Naive thymus-derived CD8-positive, alpha-beta T cell (primary cell): ENCODE data around the gene BPIFB4. TPM values are rescaled to one million over a fixed set of nuclear protein-coding genes. Genes with fewer than 3 reads are reported as not detected.
"Not testable (repeated sequence)": the region's sequence is repeated elsewhere in the genome, so short reads cannot be mapped to it uniquely, and the experiment has no call there.

ENCODE experiments used
- ATAC-seq, 2 donors: fragments of 150-1000 bp; cut with Tn5 transposase in 1 of 2; sonication (Bioruptor Pico), chemical (Tn5 transposase) in 1 of 2; 1 replicate in 1 of 2; 2 replicates in 1 of 2; pipeline ENCODE4 v1.10.0; 2021; ENCODE audit warnings: mild to moderate bottlenecking in 2 of 2, moderate library complexity in 2 of 2
- POLR2A ChIA-PET: fragments of 350-600 bp; sonication (Branson Sonifier 250); formaldehyde crosslinking; loops from one replicate; lab custom pipeline; 2021; ENCODE audit warnings: antibody characterized with exemption; lab: Charles Lee
- DNase-seq, 10 donors: peaks; one replicate each; pipeline versions ENCODE4 v3.0.0 to v3.0.0-alpha.2; 2020 to 2022
- H3K27ac Mint-ChIP-seq, 10 donors: one replicate each; pipeline ENCODE4 v1.8.0; 2020 to 2022; ENCODE audit warnings: mild to moderate bottlenecking in 10 of 10, mixed read lengths in 10 of 10, moderate library complexity in 4 of 10, inconsistent platforms in 1 of 10
- H3K27me3 Mint-ChIP-seq, 5 donors: one replicate each; pipeline ENCODE4 v1.8.0; 2021 to 2022; ENCODE audit warnings: mixed read lengths in 5 of 5
- H3K36me3 Mint-ChIP-seq, 3 donors: one replicate each; pipeline ENCODE4 v1.8.0; 2020 to 2022; ENCODE audit warnings: mixed read lengths in 3 of 3, mild to moderate bottlenecking in 2 of 3, inconsistent platforms in 1 of 3
- H3K4me1 Mint-ChIP-seq, 4 donors: one replicate each; pipeline ENCODE4 v1.8.0; 2021 to 2022; ENCODE audit warnings: mixed read lengths in 4 of 4
- H3K4me3 Mint-ChIP-seq, 10 donors: one replicate each; pipeline ENCODE4 v1.8.0; 2020 to 2022; ENCODE audit warnings: mild to moderate bottlenecking in 10 of 10, mixed read lengths in 10 of 10, moderate library complexity in 6 of 10, inconsistent platforms in 1 of 10
- H3K9me3 Mint-ChIP-seq, 9 donors: one replicate each; pipeline ENCODE4 v1.8.0; 2020 to 2022; ENCODE audit warnings: mixed read lengths in 9 of 9, mild to moderate bottlenecking in 3 of 9, inconsistent platforms in 1 of 9, moderate library complexity in 1 of 9
- polyA plus RNA-seq, 3 donors: library from polyadenylated mRNA; unstranded; fragments of 300-500 nt; fragmentation: Illumina TruSeq; gene quantifications; one replicate each; pipeline ENCODE4 v1.2.3, GENCODE V29; 2021
- total RNA-seq, 8 experiments: library from RNA in 2 of 8; stranded (reverse) in 2 of 8; gene quantifications; one replicate each; pipeline ENCODE4 v1.2.3 and lab custom pipeline; 2021 to 2026

Gene BPIFB4
- total and polyA plus RNA-seq, 5 experiments from 2014 or later = not detected

DNA sequence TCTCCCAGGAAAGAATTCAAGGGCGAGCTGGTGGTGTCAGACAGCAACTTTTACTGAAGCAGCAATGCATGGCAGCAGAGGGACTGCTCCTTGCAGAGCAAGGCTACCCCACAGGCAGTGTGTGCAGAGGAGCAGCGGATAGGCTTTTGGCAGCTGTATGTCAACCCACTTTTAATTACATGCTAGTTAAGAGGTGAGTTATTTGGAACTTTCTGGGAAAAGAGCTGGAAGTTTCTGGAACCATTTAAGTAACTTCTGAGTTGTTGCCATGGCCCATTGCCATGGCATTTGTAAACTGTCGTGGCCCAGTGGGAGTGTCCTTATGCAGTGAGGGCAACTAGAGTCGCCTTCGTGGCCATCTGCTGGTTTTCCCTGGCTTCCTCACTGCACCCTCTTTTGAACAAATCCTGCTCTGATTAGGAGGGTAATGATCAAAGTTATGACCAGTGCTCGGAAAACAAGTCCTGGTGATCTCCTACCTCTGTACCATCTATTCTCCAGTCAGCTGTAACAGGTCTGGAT is 34.0 kb downstream of the BPIFB4 start:
- peaks cover 0 to 2% (median 0%) of the 10 kb centered on the region in 5 donors for H3K27me3 Mint-ChIP-seq
- no peak overlapping the region for H3K27ac Mint-ChIP-seq
- H3K9me3 Mint-ChIP-seq = peaks cover 0 to 6% (median 0%) of the 10 kb centered on the region in 9 donors
- DNase-seq (no peak), ATAC-seq (no peak)
- no peaks in the 10 kb centered on the region for H3K4me1 Mint-ChIP-seq
- POLR2A ChIA-PET = no interaction called here
- H3K36me3 Mint-ChIP-seq = no peaks in the 10 kb centered on the region
- H3K4me3 Mint-ChIP-seq = no peak overlapping the region

DNA sequence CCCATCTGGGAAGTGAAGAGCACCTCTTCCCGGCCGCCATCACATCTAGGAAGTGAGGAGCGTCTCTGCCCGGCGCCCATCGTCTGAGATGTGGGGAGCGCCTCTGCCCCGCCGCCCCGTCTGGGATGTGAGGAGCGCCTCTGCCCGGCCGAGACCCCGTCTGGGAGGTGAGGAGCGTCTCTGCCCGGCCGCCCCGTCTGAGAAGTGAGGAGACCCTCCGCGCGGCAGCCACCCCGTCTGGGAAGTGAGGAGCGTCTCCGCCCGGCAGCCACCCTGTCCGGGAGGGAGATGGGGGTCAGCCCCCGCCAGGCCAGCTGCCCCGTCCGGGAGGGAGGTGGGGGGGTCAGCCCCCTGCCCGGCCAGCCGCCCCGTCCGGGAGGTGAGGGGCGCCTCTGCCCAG is 36.1 kb downstream of the BPIFB4 start:
- ATAC-seq = not testable (repeated sequence)

DNA sequence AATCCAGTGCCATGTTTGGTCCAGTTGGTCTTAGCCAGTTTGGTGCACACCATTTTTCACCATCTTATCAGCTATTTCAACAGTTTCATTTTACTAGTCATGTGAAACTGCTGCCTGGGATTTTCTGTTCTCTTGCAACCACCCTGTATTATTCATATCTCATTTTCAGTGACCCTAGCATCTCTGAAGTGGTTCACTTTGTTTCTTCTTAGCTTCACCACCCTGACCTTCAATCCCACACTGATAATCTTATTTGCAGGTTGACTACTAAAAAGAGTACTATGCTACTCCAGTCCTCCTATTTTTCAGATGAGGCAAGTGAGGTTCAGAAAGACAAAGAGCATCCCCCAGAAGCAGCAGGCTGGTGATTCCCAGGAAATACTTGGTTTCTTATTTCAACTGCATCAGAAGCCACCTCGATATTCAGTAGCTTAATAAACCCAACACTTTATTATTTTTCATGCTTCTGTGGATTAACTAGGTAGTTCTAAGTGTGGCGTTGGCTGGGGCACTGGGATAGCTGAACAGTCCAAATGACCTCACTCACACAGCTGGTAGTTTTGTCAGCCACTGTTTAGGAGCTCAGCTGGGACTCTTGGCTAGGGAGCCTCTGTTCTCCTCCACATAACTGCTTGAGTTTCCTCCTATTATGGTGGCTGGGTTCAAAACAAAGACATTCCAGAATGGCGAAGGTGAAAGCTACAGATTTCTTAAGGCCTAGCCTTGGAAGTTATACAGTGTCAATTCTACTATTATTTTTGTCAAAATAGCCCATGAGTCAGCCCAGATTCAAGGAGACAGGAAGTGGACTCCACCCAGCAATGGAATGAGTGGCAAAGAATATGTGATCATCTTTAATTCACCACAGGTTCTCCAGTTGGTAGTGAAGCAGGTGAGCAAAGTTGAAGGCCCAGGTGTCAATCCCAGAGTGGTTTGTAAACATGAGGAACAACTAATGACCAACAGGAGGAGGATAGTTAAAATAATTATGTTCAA is 40.6 kb downstream of the BPIFB4 start:
- H3K36me3 Mint-ChIP-seq = peaks cover 0 to 14% (median 0%) of the 10 kb centered on the region in 3 donors
- POLR2A ChIA-PET = no interaction called here

More for the DNA sequence above, 36.1 kb downstream of the BPIFB4 start:
- H3K36me3 Mint-ChIP-seq, H3K27me3 Mint-ChIP-seq, POLR2A ChIA-PET, DNase-seq, H3K4me1 Mint-ChIP-seq, H3K27ac Mint-ChIP-seq, H3K4me3 Mint-ChIP-seq: not testable (repeated sequence)
- peaks cover 0 to 13% (median 2%) of the 10 kb centered on the region in 9 donors for H3K9me3 Mint-ChIP-seq

DNA sequence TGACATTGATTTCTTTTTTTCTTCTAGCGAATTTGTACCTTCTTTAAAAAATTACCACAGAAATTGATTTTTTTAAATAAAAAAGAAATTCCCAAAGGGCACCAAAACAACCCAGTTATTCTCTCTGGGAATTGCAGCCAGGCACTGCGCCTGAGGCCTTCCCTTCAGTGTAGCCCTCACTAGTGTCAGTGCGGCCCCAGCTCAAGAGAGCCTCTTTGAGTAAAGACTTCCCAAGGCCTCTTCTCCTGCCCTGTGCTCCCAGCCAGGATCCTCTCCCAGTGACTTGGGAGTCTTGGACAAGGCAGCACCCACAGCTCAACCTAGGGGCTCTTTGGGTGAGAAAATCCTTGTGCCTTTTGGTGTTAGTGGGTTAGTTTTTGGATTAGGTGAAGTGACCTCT is 41.5 kb downstream of the BPIFB4 start:
- peaks cover 3 to 4% (median 4%) of the 10 kb centered on the region in 4 donors for H3K4me1 Mint-ChIP-seq
- peaks cover 0 to 23% (median 2%) of the 10 kb centered on the region in 9 donors for H3K9me3 Mint-ChIP-seq
- POLR2A ChIA-PET = no interaction called here
- peaks cover 2 to 13% (median 8%) of the 10 kb centered on the region in 5 donors for H3K27me3 Mint-ChIP-seq
- DNase-seq (no peak), ATAC-seq (no peak)
- H3K4me3 Mint-ChIP-seq = no peak overlapping the region
- H3K27ac Mint-ChIP-seq = no peak overlapping the region
- peaks cover 0 to 14% (median 0%) of the 10 kb centered on the region in 3 donors for H3K36me3 Mint-ChIP-seq

More for the DNA sequence above, 40.6 kb downstream of the BPIFB4 start:
- ATAC-seq (no peak), DNase-seq (no peak)
- H3K27ac Mint-ChIP-seq = peak overlapping the region in 1 of 10 donors; percentile 48
- peaks cover 0 to 23% (median 2%) of the 10 kb centered on the region in 9 donors for H3K9me3 Mint-ChIP-seq
- H3K4me3 Mint-ChIP-seq = no peak overlapping the region
- peaks cover 3 to 4% (median 4%) of the 10 kb centered on the region in 4 donors for H3K4me1 Mint-ChIP-seq
- peaks cover 0 to 8% (median 3%) of the 10 kb centered on the region in 5 donors for H3K27me3 Mint-ChIP-seq

DNA sequence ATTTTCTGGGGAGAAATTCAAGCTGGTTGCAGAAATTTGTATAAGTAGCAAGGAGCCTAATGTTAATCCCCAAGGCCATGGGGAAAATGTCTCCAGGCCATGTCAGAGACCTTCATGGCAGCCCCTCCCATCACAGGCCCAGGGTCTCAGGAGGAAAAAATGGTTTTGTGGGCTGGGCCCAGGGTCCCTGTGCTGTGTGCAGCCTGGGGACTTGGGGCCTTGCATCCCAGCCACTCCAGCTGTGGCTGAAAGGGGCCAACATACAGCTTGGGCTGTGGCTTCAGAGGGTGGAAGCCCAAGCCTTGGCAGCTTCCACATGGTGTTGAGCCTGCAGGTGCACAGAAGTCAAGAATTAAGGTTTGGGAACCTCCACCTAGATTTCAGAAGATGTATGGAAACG is 42.9 kb downstream of the BPIFB4 start:
- ATAC-seq, POLR2A ChIA-PET, DNase-seq, H3K4me3 Mint-ChIP-seq, H3K4me1 Mint-ChIP-seq, H3K27ac Mint-ChIP-seq: not testable (repeated sequence)
- Mint-ChIP-seq H3K36me3 (peaks cover 0 to 14% (median 0%) of the 10 kb centered on the region in 3 donors), H3K9me3 (peaks cover 0 to 19% (median 2%) of the 10 kb centered on the region in 9 donors), H3K27me3 (peaks cover 0 to 13% (median 8%) of the 10 kb centered on the region in 5 donors)

DNA sequence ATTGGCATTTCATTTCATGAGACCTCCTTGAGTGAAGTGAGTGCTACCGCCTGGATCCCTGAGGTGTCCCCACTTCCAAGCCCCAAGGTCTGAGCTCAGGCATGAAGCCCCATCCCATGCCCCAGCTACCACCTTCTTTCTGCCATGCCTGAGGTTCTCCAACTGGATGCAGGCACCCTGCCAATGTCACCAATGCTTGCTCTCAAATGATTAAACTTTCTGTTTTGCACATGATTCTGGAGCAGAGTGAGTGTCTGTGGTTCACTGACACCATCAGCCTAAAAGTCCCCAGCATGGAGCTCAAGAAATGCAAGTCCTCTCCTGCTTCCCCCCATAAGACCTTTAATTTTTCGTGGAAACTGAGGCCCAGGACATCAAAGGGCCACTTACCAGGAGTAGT is 44.8 kb downstream of the BPIFB4 start:
- Mint-ChIP-seq H3K27ac (no peak overlapping the region), H3K9me3 (peaks cover 0 to 19% (median 2%) of the 10 kb centered on the region in 9 donors), H3K4me3 (no peak overlapping the region), H3K4me1 (peaks cover 3 to 4% (median 4%) of the 10 kb centered on the region in 4 donors), H3K36me3 (peaks cover 0 to 14% (median 0%) of the 10 kb centered on the region in 3 donors), H3K27me3 (peaks cover 5 to 15% (median 13%) of the 10 kb centered on the region in 5 donors)
- ATAC-seq = no peak
- POLR2A ChIA-PET = no interaction called here
- no peak for DNase-seq

DNA sequence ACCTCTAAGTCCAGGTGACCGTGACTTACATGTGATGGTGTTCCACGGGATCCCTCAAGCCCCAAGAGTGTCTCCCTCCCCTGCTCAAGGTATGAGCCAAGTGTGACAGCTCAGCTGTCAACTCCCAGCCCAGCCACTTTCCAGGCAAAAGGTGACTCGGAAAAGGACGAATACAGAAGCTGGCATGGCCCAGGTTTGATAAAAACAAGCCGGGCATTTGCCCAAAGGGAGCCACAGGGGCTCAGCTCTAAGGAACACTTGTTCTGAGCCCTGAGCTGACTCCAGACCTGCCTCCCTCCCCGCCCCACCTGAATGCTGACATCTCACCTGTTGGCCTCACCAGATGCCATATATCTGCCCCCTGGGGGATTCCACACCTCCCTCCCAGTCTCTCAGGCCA is 45.6 kb downstream of the BPIFB4 start:
- peaks cover 0 to 14% (median 0%) of the 10 kb centered on the region in 3 donors for H3K36me3 Mint-ChIP-seq
- H3K4me1 Mint-ChIP-seq = peaks cover 3 to 4% (median 4%) of the 10 kb centered on the region in 4 donors
- POLR2A ChIA-PET = no interaction called here
- peak overlapping the region in 1 of 10 donors; percentile 80 for H3K27ac Mint-ChIP-seq
- no peak for DNase-seq
- peaks cover 7 to 19% (median 13%) of the 10 kb centered on the region in 5 donors for H3K27me3 Mint-ChIP-seq
- H3K4me3 Mint-ChIP-seq = no peak overlapping the region
- ATAC-seq = no peak
- peaks cover 0 to 14% (median 0%) of the 10 kb centered on the region in 9 donors for H3K9me3 Mint-ChIP-seq

DNA sequence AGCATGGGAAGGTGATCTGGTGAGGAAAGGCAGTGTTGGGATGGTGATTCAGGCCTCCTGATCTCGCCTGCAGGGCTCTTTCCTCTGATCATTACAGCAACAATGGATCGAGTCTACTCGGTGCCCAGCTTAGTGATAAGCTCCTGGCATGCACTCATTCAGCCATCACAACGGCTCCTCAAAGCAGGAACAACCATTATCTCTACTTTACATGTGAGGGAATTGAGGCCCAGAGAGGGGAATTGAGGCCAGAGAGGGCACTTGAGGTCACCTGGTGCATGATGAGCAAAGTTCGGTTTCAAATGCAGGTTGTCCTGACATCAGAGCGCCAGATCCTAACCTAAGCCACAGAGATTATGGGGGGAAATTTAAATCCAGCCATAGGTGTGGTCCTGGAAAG is 46.5 kb downstream of the BPIFB4 start:
- ATAC-seq (no peak), DNase-seq (no peak)
- H3K4me1 Mint-ChIP-seq = no peaks in the 10 kb centered on the region
- H3K36me3 Mint-ChIP-seq = peaks cover 0 to 9% (median 0%) of the 10 kb centered on the region in 3 donors
- POLR2A ChIA-PET = no interaction called here
- H3K4me3 Mint-ChIP-seq = no peak overlapping the region
- no peak overlapping the region for H3K27ac Mint-ChIP-seq
- H3K27me3 Mint-ChIP-seq = peaks cover 7 to 19% (median 13%) of the 10 kb centered on the region in 5 donors
- peaks cover 0 to 10% (median 0%) of the 10 kb centered on the region in 9 donors for H3K9me3 Mint-ChIP-seq

DNA sequence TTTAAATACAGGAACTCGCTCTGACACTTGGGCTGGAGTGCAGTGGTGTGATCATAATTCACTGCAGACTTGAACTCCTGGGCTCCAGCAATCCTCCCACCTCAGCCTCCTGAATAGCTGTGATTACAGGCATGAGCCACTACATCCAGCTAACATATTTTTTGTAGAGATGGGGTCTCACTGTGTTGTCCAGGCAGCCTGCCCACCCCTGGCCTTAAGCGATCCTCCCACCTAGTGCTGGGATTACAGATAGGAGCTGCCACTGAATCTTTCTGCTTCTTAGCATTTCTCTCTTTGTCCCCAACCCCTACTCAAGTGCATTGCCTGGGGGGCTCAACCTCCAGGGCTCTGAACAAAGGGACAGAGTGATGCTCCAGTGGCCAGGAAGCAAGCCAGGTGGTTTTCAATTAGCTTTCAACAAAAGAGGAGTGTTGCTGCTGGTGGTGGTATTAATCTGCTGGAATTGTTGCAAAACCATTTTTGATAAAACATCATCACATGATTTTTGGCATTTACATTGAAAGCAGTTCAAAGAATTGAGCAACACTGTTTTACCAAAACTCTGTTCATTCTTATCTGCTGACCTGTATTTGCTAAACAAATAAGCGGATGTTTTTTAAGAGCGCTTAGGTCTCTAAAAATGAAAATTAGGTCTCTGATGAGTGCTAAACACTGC is 48.1 kb downstream of the BPIFB4 start:
- no peak for ATAC-seq
- no peak overlapping the region for H3K4me3 Mint-ChIP-seq
- no peaks in the 10 kb centered on the region for H3K36me3 Mint-ChIP-seq
- peaks cover 7 to 21% (median 13%) of the 10 kb centered on the region in 5 donors for H3K27me3 Mint-ChIP-seq
- no peaks in the 10 kb centered on the region for H3K4me1 Mint-ChIP-seq
- H3K9me3 Mint-ChIP-seq = peaks cover 0 to 4% (median 0%) of the 10 kb centered on the region in 9 donors
- POLR2A ChIA-PET = no interaction called here
- DNase-seq = no peak
- no peak overlapping the region for H3K27ac Mint-ChIP-seq

DNA sequence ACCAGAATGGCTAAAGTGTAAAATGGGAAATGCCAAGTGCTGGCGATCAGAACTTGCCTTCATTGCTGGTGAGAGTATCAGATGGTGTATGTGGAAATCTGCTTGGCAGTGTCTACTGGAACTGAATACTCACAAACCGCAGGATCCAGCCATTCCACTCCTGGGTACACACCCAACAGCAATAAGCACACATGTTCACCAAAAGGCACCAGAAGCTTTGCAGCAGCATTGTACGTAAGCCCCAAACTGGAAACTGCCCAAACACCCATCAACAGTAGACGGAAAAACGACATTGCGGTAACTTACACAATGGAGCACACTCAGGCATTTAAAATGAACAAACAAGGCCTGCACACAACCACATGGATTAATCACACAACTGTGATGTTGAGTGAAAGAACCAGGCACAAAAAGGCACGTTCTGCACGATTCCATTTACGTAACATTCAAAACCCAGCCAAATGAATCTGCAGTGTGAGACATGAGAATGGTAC is 51.2 kb downstream of the BPIFB4 start:
- H3K36me3 Mint-ChIP-seq = no peaks in the 10 kb centered on the region
- POLR2A ChIA-PET = no interaction called here
- no peaks in the 10 kb centered on the region for H3K4me1 Mint-ChIP-seq
- no peak overlapping the region for H3K4me3 Mint-ChIP-seq
- no peak for ATAC-seq
- no peaks in the 10 kb centered on the region for H3K9me3 Mint-ChIP-seq
- H3K27me3 Mint-ChIP-seq = peaks cover 2 to 15% (median 8%) of the 10 kb centered on the region in 5 donors
- peak overlapping the region in 1 of 10 donors; percentile 38 for H3K27ac Mint-ChIP-seq
- no peak for DNase-seq

DNA sequence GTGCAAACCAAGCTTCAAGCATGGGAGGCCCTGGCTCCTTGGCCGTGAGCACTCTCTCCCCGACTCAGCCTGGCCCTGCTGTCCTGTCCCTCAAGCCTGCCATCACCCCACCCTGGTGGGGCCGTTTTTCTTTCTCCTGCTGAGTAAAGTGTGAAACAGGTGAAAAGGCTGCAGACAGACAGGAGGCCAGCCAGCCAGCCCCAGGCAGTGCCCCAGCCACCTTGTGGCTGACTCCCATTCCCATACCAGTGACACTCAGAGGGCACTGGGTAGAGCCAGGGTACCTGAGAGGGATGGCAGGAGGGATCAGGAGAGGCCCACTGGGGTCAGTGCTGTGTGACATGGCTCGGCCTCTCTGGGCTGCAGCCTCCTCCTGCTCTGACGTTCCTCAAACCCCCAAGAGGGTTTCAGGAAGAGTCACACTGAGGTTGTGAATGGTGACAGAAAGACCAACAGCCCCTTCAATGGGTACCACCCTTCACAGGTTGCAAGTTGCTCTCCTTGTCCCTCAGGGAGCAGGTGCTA is 52.6 kb downstream of the BPIFB4 start:
- Mint-ChIP-seq H3K4me3 (no peak overlapping the region), H3K27ac (no peak overlapping the region), H3K4me1 (no peaks in the 10 kb centered on the region), H3K27me3 (peaks cover 0 to 14% (median 8%) of the 10 kb centered on the region in 5 donors), H3K36me3 (no peaks in the 10 kb centered on the region), H3K9me3 (no peaks in the 10 kb centered on the region)
- POLR2A ChIA-PET = no interaction called here
- no peak for DNase-seq
- ATAC-seq = no peak
